22Rv1 (cell line): ENCODE data around the gene SYTL3.

Source experiments
- H3K27ac ChIP-seq: fragments of 450-650 bp; 2 replicates; pipeline ENCODE4 v1.5.1; 2017
- CTCF ChIP-seq: fragments of 450-650 bp; IDR thresholded peaks from 2 replicates; pipeline ENCODE4 v1.5.1; 2017; ENCODE audit warnings: mild to moderate bottlenecking
- ZFX ChIP-seq: fragments of 450-650 bp; IDR thresholded peaks from 2 replicates; pipeline ENCODE4 v1.6.1; 2017; ENCODE audit warnings: antibody characterized with exemption, borderline replicate concordance

Gene SYTL3

GRCh38 chr6:158714706-158715105 lies 64.9 kb downstream of the SYTL3 start:
- no peak overlapping the region for H3K27ac ChIP-seq
- TF ChIP-seq CTCF, result no peak
- no peak for TF ChIP-seq ZFX

DNA sequence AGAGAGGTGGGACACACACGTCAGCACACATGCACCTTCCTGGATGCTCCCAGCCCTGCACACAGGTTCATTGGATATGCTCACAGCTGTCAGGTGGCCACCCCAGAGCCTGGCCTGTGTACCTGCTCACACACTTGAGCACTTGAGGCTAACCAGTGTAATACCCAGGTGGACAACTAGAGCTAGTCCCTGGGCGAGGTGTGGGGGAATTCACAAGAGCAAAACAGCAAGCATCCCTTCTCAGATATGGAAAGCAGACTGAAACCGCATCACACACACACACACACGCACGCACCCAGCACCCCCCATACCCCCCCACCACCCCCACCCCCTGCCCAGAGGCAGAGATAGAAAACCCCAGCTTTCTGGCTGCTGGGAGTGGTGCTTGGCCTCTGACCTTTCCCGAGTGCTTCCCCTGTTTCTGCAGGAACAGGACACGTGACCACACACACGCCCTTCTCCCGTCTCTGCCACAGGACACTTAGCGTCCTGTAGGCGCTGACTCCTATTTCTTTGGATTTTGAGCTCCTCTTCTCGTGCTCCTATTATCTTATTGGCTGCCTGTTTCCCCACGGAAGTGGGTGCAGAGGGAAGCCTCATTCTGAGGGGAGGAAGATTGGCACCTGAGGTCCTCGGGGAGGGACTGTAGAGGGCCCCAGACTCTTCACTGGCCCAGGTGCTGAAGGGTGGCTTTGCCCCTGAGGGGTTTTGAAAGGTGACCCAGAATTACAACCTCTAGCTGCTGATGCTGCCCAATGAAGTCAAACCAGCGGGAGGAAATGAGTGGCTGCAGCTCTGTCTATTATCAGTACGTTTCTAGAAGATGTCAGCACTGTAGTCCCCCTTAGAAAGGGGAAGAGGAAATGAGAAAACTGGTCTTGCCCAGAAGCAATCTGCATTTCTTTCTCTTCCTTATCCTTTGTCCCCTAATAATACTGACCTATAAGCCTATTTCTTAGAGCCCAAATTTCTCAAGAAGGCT lies 65.8 kb downstream of the SYTL3 start:
- H3K27ac ChIP-seq, result no peak overlapping the region
- TF ChIP-seq CTCF (no peak), ZFX (no peak)

DNA sequence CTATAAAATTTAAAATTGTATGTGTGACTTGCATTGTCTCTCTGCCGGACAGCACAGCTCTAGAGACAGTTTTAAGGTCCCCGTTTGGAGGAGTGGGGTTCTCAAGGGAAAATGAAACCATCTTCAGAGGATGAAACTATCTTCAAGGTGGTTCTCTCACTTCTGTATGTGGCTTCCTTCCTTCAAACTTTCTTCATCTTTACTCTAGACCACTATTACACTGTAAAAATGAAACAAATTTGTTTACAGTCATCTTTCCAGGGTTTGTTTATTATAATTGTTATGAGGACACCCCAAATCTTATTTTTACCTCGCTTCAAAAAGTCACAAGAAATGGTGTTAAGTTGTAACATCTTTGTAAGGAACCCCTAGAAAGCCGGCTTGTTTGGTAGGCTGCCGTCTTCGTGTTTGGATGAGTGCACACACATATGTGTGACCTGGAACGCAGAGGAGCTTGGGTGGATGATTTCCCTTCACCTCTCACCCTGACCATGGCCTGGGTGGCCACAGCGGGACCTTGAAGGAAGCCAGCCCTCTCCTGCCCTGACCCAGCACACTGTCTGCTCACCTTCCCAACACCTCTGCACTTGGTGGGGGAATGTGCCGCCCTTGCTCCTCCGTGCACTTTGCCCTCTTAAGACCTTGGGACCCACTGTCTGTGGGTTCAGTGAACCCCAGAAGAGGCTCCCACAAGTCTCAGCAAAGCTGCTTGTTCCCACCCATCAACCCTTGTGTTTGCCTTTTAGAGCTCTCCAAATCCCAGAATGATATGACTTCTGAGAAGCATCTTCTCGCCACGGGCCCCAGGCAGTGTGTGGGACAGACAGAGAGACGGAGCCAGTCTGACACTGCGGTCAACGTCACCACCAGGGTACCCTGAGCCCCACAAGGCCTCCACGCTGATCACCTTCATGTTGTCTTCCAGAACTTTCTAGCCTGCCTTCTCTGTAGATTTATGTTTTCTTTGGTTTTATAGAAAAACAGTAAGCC lies 67.8 kb downstream of the SYTL3 start:
- no peak overlapping the region for H3K27ac ChIP-seq
- TF ChIP-seq ZFX (no peak), CTCF (no peak)

GRCh38 chr6:158718461-158719046 lies 68.7 kb downstream of the SYTL3 start:
- TF ChIP-seq CTCF (peak; percentile 88), ZFX (no peak)
- no peak overlapping the region for H3K27ac ChIP-seq

DNA sequence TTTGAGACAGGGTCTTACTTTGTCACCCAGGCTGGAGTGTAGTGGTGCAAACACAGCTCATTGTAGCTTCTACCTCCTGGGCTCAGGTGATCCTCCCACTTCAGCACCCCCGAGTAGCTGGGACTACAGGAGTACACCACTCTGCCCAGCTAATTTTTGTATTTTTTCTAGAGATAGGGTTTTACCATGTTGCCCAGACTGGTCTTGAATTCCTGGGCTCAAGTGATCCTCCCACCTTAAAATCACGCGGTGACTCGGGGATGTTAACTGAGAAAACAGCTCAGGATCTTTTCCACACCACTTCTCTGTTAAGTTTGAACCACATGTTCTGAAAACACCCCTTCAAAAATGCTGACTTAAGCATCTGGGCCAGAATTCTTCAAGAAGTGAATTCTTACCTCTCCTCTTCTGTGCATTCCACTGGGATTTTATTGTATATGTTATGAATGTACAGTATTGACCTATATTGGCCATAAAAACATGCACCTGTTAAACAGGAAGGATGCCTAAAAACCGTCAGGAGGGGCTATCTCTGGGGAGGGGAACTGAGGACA lies 72.4 kb downstream of the SYTL3 start:
- TF ChIP-seq CTCF (no peak), ZFX (no peak)
- H3K27ac ChIP-seq, result no peak overlapping the region

- H3K27ac ChIP-seq, result no peak overlapping the region
- no peak for TF ChIP-seq CTCF
- TF ChIP-seq ZFX, result no peak
Observed at GRCh38 chr6:158725704-158726103, 75.8 kb downstream of the SYTL3 start.
